GM12891 (cell line): ENCODE data around the gene TACR2.

Source experiments
- PAX5 ChIP-seq: IDR thresholded peaks from 2 replicates; pipeline ENCODE4 v1.6.1; 2011; ENCODE audit warnings: low read length, moderate library complexity, mild to moderate bottlenecking; ENCODE audit not compliant: insufficient read depth, severe bottlenecking
- POLR2A ChIP-seq: IDR thresholded peaks from 2 replicates; pipeline ENCODE4 v1.6.1; 2011; ENCODE audit warnings: low read depth, low read length, control low read depth
- POLR2AphosphoS5 ChIP-seq: IDR thresholded peaks from 2 replicates; pipeline ENCODE4 v1.6.1; 2011; ENCODE audit warnings: low read depth, low read length, control low read depth
- POU2F2 ChIP-seq: IDR thresholded peaks from 2 replicates; pipeline ENCODE4 v1.6.1; 2011; ENCODE audit warnings: low read depth, mild to moderate bottlenecking, control low read depth, low read length, moderate library complexity
- SPI1 ChIP-seq: IDR thresholded peaks from 2 replicates; pipeline ENCODE4 v1.6.1; 2011; ENCODE audit warnings: low read depth, low read length, control low read depth
- TAF1 ChIP-seq: IDR thresholded peaks from 2 replicates; pipeline ENCODE4 v1.6.1; 2011; ENCODE audit warnings: low read depth, low read length, control low read depth

GRCh38 chr10:69451784-69452251 lies 35.1 kb upstream of the TACR2 start:
- TF ChIP-seq TAF1 (no peak), POLR2A (no peak), SPI1 (no peak), POLR2AphosphoS5 (no peak), POU2F2 (no peak), PAX5 (no peak)
